NT2/D1 (cell line): Measurements from ENCODE around the gene CXCL13.

Source experiments
- DNase-seq: peaks from one replicate; pipeline ENCODE4 v3.0.0-alpha.2; 2011; ENCODE audit warnings: low read depth, low spot score
- H3K27me3 ChIP-seq: 2 replicates; pipeline ENCODE4 v1.6.0; 2011; ENCODE audit warnings: mild to moderate bottlenecking; ENCODE audit not compliant: insufficient read length, insufficient read depth
- H3K36me3 ChIP-seq: 2 replicates; pipeline ENCODE4 v1.6.1; 2011; ENCODE audit warnings: mild to moderate bottlenecking, low read length, mixed read lengths; ENCODE audit not compliant: insufficient read depth, insufficient read length
- H3K4me1 ChIP-seq: 2 replicates; pipeline ENCODE4 v1.5.1; 2011; ENCODE audit not compliant: insufficient read depth, insufficient read length
- H3K4me3 ChIP-seq: 2 replicates; pipeline ENCODE4 v1.5.1; 2011; ENCODE audit warnings: low read depth; ENCODE audit not compliant: insufficient read length
- H3K9ac ChIP-seq: 2 replicates; pipeline ENCODE4 v1.6.0; 2011; ENCODE audit warnings: low read depth; ENCODE audit not compliant: insufficient read length
- H3K9me3 ChIP-seq: 2 replicates; pipeline ENCODE4 v1.5.1; 2011; ENCODE audit warnings: mild to moderate bottlenecking, low read length; ENCODE audit not compliant: insufficient read depth
- SUZ12 ChIP-seq: IDR thresholded peaks from 2 replicates; pipeline ENCODE4 v1.6.1; 2011; ENCODE audit not compliant: insufficient read length, insufficient read depth; ENCODE audit errors: extremely low read depth
- YY1 ChIP-seq: IDR thresholded peaks from 2 replicates; pipeline ENCODE4 v1.6.1; 2011; ENCODE audit not compliant: insufficient read length, insufficient read depth
- ZNF274 ChIP-seq: IDR thresholded peaks from 2 replicates; pipeline ENCODE4 v1.6.1; 2011; ENCODE audit warnings: mild to moderate bottlenecking, low read depth, low read length

The CXCL13 gene

GRCh38 chr4:77590482-77590881 lies 15.1 kb upstream of the CXCL13 start:
- H3K9ac ChIP-seq, result no peak overlapping the region

GRCh38 chr4:77591532-77591931 lies 14.1 kb upstream of the CXCL13 start:
- H3K4me1 ChIP-seq, result no peaks in the 10 kb centered on the region
- H3K27me3 ChIP-seq, result no peaks in the 10 kb centered on the region
- H3K9ac ChIP-seq, result no peak overlapping the region
- H3K9me3 ChIP-seq, result no peaks in the 10 kb centered on the region
- no peaks in the 10 kb centered on the region for H3K36me3 ChIP-seq
- DNase-seq, result no peak
- no peak overlapping the region for H3K4me3 ChIP-seq
- TF ChIP-seq ZNF274 (no peak), YY1 (no peak), SUZ12 (no peak)

More at GRCh38 chr4:77590482-77590881, 15.1 kb upstream of the CXCL13 start:
- no peak overlapping the region for H3K4me3 ChIP-seq
- H3K4me1 ChIP-seq, result no peaks in the 10 kb centered on the region
- peak; percentile 1 for DNase-seq
- TF ChIP-seq SUZ12, result no peak
- no peaks in the 10 kb centered on the region for H3K36me3 ChIP-seq
- no peaks in the 10 kb centered on the region for H3K9me3 ChIP-seq
- no peaks in the 10 kb centered on the region for H3K27me3 ChIP-seq

GRCh38 chr4:77593101-77593500 lies 12.5 kb upstream of the CXCL13 start:
- no peaks in the 10 kb centered on the region for H3K4me1 ChIP-seq
- H3K9ac ChIP-seq, result no peak overlapping the region
- H3K9me3 ChIP-seq, result no peaks in the 10 kb centered on the region
- H3K36me3 ChIP-seq, result no peaks in the 10 kb centered on the region
- H3K27me3 ChIP-seq, result no peaks in the 10 kb centered on the region
- no peak for DNase-seq
- no peak overlapping the region for H3K4me3 ChIP-seq
- TF ChIP-seq SUZ12 (no peak), YY1 (no peak), ZNF274 (no peak)

GRCh38 chr4:77593993-77594392 lies 11.6 kb upstream of the CXCL13 start:
- Histone ChIP-seq H3K27me3 (no peaks in the 10 kb centered on the region), H3K9me3 (no peaks in the 10 kb centered on the region), H3K9ac (no peak overlapping the region), H3K36me3 (no peaks in the 10 kb centered on the region), H3K4me3 (no peak overlapping the region), H3K4me1 (no peaks in the 10 kb centered on the region)
- no peak for TF ChIP-seq SUZ12
- TF ChIP-seq ZNF274, result no peak
- no peak for TF ChIP-seq YY1
- no peak for DNase-seq

- no peak for DNase-seq
- Histone ChIP-seq H3K9me3 (no peaks in the 10 kb centered on the region), H3K4me1 (no peaks in the 10 kb centered on the region), H3K4me3 (no peak overlapping the region), H3K9ac (no peak overlapping the region), H3K27me3 (no peaks in the 10 kb centered on the region), H3K36me3 (no peaks in the 10 kb centered on the region)
- TF ChIP-seq SUZ12 (no peak), YY1 (no peak), ZNF274 (no peak)
Measured at GRCh38 chr4:77595364-77595973, 10.2 kb upstream of the CXCL13 start.

- TF ChIP-seq SUZ12 (no peak), ZNF274 (no peak), YY1 (no peak)
- H3K27me3 ChIP-seq, result no peaks in the 10 kb centered on the region
- DNase-seq, result peak; percentile 5
- no peaks in the 10 kb centered on the region for H3K36me3 ChIP-seq
- no peak overlapping the region for H3K9ac ChIP-seq
- H3K9me3 ChIP-seq, result no peaks in the 10 kb centered on the region
- no peak overlapping the region for H3K4me3 ChIP-seq
- H3K4me1 ChIP-seq, result no peaks in the 10 kb centered on the region
Measured at GRCh38 chr4:77599378-77599777, 6.2 kb upstream of the CXCL13 start.

- Histone ChIP-seq H3K4me1 (no peaks in the 10 kb centered on the region), H3K4me3 (no peak overlapping the region), H3K36me3 (no peaks in the 10 kb centered on the region), H3K9ac (no peak overlapping the region), H3K27me3 (no peaks in the 10 kb centered on the region), H3K9me3 (no peaks in the 10 kb centered on the region)
- no peak for TF ChIP-seq YY1
- TF ChIP-seq ZNF274, result no peak
- no peak for TF ChIP-seq SUZ12
- DNase-seq, result peak; percentile 16
Measured at GRCh38 chr4:77600521-77601451, 4.8 kb upstream of the CXCL13 start.
